ENCODE results near the gene TRRAP. TPM values are rescaled to one million over a fixed set of nuclear protein-coding genes. Genes with fewer than 3 reads are reported as not detected.
"Not testable (repeated sequence)": the region's sequence is repeated elsewhere in the genome, so short reads cannot be mapped to it uniquely, and the experiment has no call there.

Gene TRRAP
- total RNA-seq, 4 donors from 2014 or later: 19.7 to 62.3 (median 31.1) TPM

GRCh38 chr7:99042957-99043356, 164.6 kb downstream of the TRRAP start:
- intact Hi-C loops (cut with DNase I; ENCODE audit: low total_unique reads): no loop called here
- Histone ChIP-seq H3K27ac (peak overlapping the region in 1 of 2 donors; percentile 56), H3K4me1 (peaks cover 0 to 7% of the 10 kb centered on the region in 2 donors), H3K27me3 (no peaks in the 10 kb centered on the region), H3K9me3 (no peaks in the 10 kb centered on the region), H3K36me3 (no peaks in the 10 kb centered on the region), H3K4me3 (no peak overlapping the region)
- no peak for DNase-seq
- TF ChIP-seq POLR2A (IDR thresholded peaks at IDR 0.05) (no peak), CTCF (IDR thresholded peaks at IDR 0.05) (no peak)

GRCh38 chr7:99044858-99045257, 166.5 kb downstream of the TRRAP start:
- H3K27ac ChIP-seq; H3K9me3 ChIP-seq; H3K27me3 ChIP-seq; DNase-seq; H3K36me3 ChIP-seq; H3K4me1 ChIP-seq; intact Hi-C loops (cut with DNase I; ENCODE audit: low total_unique reads); H3K4me3 ChIP-seq: not testable (repeated sequence)

- H3K36me3 ChIP-seq; H3K27ac ChIP-seq; intact Hi-C loops (cut with DNase I; ENCODE audit: low total_unique reads); H3K4me3 ChIP-seq; H3K4me1 ChIP-seq; DNase-seq; H3K9me3 ChIP-seq; H3K27me3 ChIP-seq: not testable (repeated sequence)
Observed at GRCh38 chr7:99046262-99046661, 167.9 kb downstream of the TRRAP start.

- TF ChIP-seq CTCF (IDR thresholded peaks at IDR 0.05) (no peak), POLR2A (IDR thresholded peaks at IDR 0.05) (no peak)
- H3K4me3 ChIP-seq: no peak overlapping the region
- H3K27ac ChIP-seq: no peak overlapping the region
- H3K4me1 ChIP-seq: no peaks in the 10 kb centered on the region
- no peaks in the 10 kb centered on the region for H3K9me3 ChIP-seq
- DNase-seq: no peak
- intact Hi-C loops (cut with DNase I; ENCODE audit: low total_unique reads): no loop called here
- H3K36me3 ChIP-seq: no peaks in the 10 kb centered on the region
- H3K27me3 ChIP-seq: no peaks in the 10 kb centered on the region
Observed at GRCh38 chr7:99046722-99047121, 168.4 kb downstream of the TRRAP start.

GRCh38 chr7:99047526-99048077, 169.3 kb downstream of the TRRAP start:
- Histone ChIP-seq H3K27me3 (no peaks in the 10 kb centered on the region), H3K36me3 (no peaks in the 10 kb centered on the region), H3K4me3 (no peak overlapping the region), H3K27ac (no peak overlapping the region), H3K4me1 (no peaks in the 10 kb centered on the region), H3K9me3 (no peaks in the 10 kb centered on the region)
- DNase-seq: no peak
- TF ChIP-seq POLR2A (IDR thresholded peaks at IDR 0.05): no peak
- no peak for TF ChIP-seq CTCF (IDR thresholded peaks at IDR 0.05)
- intact Hi-C loops (cut with DNase I; ENCODE audit: low total_unique reads): no loop called here

GRCh38 chr7:99050971-99051370, 172.6 kb downstream of the TRRAP start:
- H3K4me3 ChIP-seq: no peak overlapping the region
- H3K9me3 ChIP-seq: no peaks in the 10 kb centered on the region
- H3K27ac ChIP-seq: no peak overlapping the region
- TF ChIP-seq CTCF (IDR thresholded peaks at IDR 0.05) (no peak), POLR2A (IDR thresholded peaks at IDR 0.05) (no peak)
- intact Hi-C loops (cut with DNase I; ENCODE audit: low total_unique reads): no loop called here
- no peaks in the 10 kb centered on the region for H3K36me3 ChIP-seq
- DNase-seq: no peak
- H3K27me3 ChIP-seq: no peaks in the 10 kb centered on the region
- no peaks in the 10 kb centered on the region for H3K4me1 ChIP-seq
